OCI-LY1 (cell line): ENCODE results near the gene RPL7A.

Source experiments
- CTCF ChIP-seq: fragments of 200-600 bp; sonication (generic), shearing (Covaris generic); IDR thresholded peaks from 2 replicates; pipeline ENCODE4 v1.5.1; 2017; ENCODE audit warnings: mild to moderate bottlenecking, antibody characterized with exemption, low read length, moderate library complexity, mixed read lengths
- EZH2 ChIP-seq: fragments of 200-600 bp; sonication (generic), shearing (Covaris generic); IDR thresholded peaks from 2 replicates; pipeline ENCODE4 v1.8.0; 2017; ENCODE audit warnings: borderline replicate concordance, mixed run types, mild to moderate bottlenecking, antibody characterized with exemption, low read length, moderate library complexity, mixed read lengths

GRCh38 chr9:133375724-133376654, 28.0 kb downstream of the RPL7A start, which contains the start of the genes STKLD1 and SURF4:
- no peak for TF ChIP-seq CTCF
- no peak for TF ChIP-seq EZH2
